Bronchial epithelial cell (primary cell): Measurements from ENCODE around the gene P3H2. TPM values are rescaled to one million over a fixed set of nuclear protein-coding genes. Genes with fewer than 3 reads are reported as not detected.
A peak's percentile ranks its signal among the peaks of the same experiment; 100 is the strongest.

ENCODE experiments used
- DNase-seq: peaks from one replicate; pipeline ENCODE4 v3.0.0-alpha.2; 2010; ENCODE audit warnings: low read depth
- FAIRE-seq: peaks from 2 replicates; lab custom pipeline; 2011; peaks lifted over from hg19 to GRCh38; lab: Jason Lieb, UNC
- H3K27me3 ChIP-seq: 2 replicates; pipeline ENCODE4 v1.5.1; 2011; ENCODE audit warnings: low read length; ENCODE audit not compliant: control insufficient read depth, insufficient read depth
- H3K36me3 ChIP-seq: 2 replicates; pipeline ENCODE4 v1.5.1; 2011; ENCODE audit warnings: low read length; ENCODE audit not compliant: control insufficient read depth, insufficient read depth
- H3K4me3 ChIP-seq: 2 replicates; pipeline ENCODE4 v1.5.1; 2011; ENCODE audit warnings: mild to moderate bottlenecking, low read depth, low read length, control low read depth
- total RNA-seq: library from RNA; depleted of rRNA; stranded (reverse); fragments of >200 nt; gene quantifications from 2 replicates; pipeline ENCODE4 v1.2.1, GENCODE V29; 2014
- TF ChIP-seq, protein P1 (sequence below): IDR thresholded peaks from 2 replicates; pipeline ENCODE4 v1.5.1; 2011; ENCODE audit warnings: mild to moderate bottlenecking, moderate library complexity, low read length, control low read depth, inconsistent platforms; ENCODE audit not compliant: insufficient read depth, severe bottlenecking

P3H2 gene
- total RNA-seq, 1 donor from 2014 or later, result 7.6 TPM

- Histone ChIP-seq H3K36me3 (no peaks in the 10 kb centered on the region), H3K27me3 (no peaks in the 10 kb centered on the region), H3K4me3 (no peak overlapping the region)
- FAIRE-seq (no peak), DNase-seq (no peak)
- TF ChIP-seq, protein P1, sequence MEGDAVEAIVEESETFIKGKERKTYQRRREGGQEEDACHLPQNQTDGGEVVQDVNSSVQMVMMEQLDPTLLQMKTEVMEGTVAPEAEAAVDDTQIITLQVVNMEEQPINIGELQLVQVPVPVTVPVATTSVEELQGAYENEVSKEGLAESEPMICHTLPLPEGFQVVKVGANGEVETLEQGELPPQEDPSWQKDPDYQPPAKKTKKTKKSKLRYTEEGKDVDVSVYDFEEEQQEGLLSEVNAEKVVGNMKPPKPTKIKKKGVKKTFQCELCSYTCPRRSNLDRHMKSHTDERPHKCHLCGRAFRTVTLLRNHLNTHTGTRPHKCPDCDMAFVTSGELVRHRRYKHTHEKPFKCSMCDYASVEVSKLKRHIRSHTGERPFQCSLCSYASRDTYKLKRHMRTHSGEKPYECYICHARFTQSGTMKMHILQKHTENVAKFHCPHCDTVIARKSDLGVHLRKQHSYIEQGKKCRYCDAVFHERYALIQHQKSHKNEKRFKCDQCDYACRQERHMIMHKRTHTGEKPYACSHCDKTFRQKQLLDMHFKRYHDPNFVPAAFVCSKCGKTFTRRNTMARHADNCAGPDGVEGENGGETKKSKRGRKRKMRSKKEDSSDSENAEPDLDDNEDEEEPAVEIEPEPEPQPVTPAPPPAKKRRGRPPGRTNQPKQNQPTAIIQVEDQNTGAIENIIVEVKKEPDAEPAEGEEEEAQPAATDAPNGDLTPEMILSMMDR, result no peak
Observed at GRCh38 chr3:190016966-190017365, 103.7 kb downstream of the P3H2 start.

DNA sequence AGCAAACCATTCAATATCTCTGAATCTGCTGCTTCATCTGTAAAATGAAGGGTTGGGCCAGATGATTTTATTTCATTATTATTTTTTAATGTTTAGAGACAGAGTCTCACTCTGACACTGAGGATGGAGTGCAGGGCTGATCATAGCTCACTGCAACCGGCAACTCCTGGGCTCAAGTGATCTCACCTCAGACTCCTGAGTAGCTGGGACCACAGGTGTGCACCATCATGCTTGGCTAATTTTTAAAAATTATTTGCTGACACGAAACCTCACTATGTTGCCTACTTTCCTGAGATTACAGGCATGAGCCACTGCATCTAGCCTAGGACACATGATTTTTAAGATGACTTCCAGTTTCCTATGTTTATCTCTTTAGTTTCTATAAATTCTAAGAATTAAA, 105.8 kb downstream of the P3H2 start:
- Histone ChIP-seq H3K36me3 (no peaks in the 10 kb centered on the region), H3K27me3 (no peaks in the 10 kb centered on the region), H3K4me3 (no peak overlapping the region)
- DNase-seq (no peak), FAIRE-seq (no peak)
- TF ChIP-seq, protein P1, result no peak

DNA sequence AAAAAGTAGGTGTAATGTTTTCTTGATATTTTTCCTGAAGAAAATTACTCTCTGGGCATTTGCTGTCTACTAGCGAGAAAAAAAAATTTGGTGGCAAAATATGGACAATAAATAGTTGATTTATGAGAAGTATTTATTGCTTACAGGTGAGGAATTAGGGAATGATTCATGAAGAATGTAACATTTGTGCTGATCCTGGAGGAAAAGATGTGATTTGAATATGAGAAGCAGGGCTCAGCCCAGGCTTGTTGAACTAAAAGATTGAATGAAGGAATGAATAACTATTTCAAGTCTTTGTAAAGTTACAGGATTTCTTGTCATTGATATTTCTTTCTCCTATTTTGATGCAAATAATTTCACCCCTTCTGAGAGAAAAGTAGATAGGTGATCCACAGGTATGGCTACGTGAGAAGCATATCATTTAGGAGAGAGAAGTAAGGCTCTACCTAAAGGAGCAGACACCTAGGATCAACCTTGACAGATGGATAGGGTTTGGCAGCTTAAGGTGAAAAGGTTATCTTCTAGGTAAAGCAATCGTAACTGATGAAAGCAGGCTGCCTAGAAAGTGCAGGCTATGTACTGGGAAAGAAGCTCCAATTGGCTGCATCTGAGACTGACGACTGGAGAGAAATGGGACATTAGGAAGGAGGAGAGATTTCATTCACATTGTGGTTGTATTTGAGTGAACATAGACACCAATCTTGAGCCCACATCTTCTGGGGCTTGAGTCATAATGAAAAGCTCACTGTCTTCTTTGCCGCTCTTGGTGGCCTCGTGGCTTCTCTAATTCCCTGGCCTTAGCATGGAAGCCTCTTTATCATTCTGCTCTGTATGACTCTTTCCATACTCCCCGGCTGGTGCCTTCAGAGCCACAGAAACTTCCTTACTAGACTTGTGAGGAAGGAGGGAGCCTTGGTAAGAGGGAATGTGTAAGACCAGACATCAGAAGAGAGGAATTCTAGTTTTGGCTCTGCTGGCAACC, 106.5 kb downstream of the P3H2 start:
- no peaks in the 10 kb centered on the region for H3K27me3 ChIP-seq
- H3K4me3 ChIP-seq, result no peak overlapping the region
- FAIRE-seq, result peak; percentile 13
- TF ChIP-seq, protein P1, result no peak
- peak; percentile 62 for DNase-seq
- no peaks in the 10 kb centered on the region for H3K36me3 ChIP-seq

DNA sequence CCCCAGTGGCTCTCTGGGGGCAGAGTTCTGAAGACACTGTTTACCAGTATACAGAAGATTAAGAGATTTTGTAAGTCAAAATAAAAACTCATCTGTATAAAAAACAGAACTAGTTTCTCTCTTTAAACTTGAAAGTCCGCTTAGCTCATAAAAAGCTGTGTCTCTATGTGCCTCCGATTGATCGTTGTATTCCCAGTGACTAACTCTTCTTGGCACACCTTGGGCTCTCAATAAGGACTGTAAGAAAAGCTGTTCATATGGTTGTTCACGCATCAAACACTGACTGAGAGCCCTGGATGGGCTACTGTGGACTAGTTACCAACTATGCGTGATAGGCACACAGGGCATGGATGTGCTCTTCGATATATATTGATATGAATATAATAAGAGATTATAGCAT, 107.9 kb downstream of the P3H2 start:
- TF ChIP-seq, protein P1, result no peak
- no peak for FAIRE-seq
- DNase-seq, result peak; percentile 43
- Histone ChIP-seq H3K27me3 (no peaks in the 10 kb centered on the region), H3K36me3 (no peaks in the 10 kb centered on the region), H3K4me3 (no peak overlapping the region)

GRCh38 chr3:190012314-190012782, 108.3 kb downstream of the P3H2 start:
- no peaks in the 10 kb centered on the region for H3K27me3 ChIP-seq
- no peak overlapping the region for H3K4me3 ChIP-seq
- no peak for FAIRE-seq
- H3K36me3 ChIP-seq, result no peaks in the 10 kb centered on the region
- DNase-seq, result peak; percentile 73
- TF ChIP-seq, protein P1, result no peak
